GM21367 (cell line): ENCODE data around the gene BTLA.
"Not testable (repeated sequence)": the region's sequence is repeated elsewhere in the genome, so short reads cannot be mapped to it uniquely, and the experiment has no call there.

Source experiments
- ATAC-seq: cut with Tn5 transposase; IDR thresholded peaks from one replicate; pipeline ENCODE4 v1.9.1; 2021; ENCODE audit not compliant: unreplicated experiment

Gene BTLA

DNA sequence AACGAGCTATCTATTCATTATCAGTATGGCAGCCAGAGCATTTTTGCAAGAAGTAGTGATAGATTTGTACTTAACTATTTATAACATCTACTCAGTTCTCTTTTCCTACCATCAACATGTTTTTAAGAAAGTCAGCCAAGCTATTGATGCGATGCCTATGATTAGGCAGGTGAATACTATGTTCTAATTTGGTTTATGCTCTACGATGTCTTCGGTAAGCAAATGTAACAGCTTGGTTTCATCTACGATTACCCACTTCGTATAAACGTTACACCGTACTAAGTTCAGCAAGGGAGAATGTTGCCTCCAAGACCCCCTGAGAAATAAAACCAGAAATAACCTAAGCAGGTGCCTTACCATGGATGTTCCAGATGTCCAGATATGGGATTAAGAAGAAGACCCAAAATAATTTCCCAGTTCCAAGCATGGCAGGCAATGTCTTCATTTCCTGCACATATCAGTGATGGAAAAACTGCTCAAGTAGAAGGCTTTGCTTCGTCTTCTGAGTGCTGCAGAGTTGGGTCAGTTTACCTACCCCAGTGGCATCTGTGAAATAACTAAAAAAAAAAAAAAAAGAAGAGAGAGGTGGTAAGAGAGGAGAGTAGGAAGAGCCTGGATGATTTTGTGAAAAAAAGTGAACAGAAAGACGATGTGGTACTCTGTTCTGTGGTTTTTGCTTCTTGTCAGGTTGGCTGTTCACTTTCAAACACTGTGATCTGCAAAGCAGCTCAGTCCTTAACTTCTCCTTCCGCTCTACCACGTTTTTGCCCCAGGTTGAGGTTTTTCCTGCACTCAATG, at the start of gene BTLA:
BTLA (minus strand) TSS at position 559 of the 798 bp plus-strand sequence; CDS start at position 445, 114 bp downstream.
- peak; percentile 61 for ATAC-seq

GRCh38 chr3:112546216-112546759, 47.0 kb upstream of the BTLA start:
- no peak for ATAC-seq

DNA sequence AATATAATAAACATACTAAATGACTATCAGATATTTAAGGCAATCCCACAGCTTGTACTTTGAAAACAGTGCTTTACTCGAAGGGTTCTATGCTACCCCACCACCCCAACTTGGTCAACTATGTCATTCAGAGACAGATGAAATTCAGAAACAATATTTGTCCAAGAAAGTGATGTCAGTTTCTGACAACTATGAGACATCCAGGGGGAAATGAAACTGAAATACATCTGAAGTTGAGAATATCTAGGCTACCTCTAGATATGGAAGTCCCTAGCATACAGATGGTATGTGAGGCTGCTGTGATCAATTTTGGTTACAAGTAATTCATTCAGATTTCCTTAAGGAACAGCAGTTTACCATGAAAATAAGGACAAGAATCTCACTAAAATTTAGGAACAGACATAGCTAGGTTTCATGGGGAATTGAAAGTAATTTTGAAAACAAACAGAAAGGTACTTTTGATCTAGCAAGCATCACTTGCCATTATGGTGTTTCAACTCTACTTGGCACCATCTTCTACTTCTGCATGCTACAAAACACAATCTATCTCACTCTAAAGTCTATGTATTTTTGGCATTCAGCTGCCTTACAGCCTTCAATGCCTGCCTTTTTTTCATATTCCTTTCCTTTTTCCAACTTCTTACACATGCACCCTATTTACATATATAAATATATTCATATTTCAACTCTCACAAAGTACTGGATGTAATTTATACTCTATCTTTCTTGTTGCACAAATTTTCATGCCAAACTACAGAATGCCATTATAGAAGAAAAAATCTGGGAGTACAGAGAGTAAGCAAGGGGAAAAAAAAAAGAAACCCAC, 40.8 kb upstream of the BTLA start:
- ATAC-seq = peak; percentile 91

DNA sequence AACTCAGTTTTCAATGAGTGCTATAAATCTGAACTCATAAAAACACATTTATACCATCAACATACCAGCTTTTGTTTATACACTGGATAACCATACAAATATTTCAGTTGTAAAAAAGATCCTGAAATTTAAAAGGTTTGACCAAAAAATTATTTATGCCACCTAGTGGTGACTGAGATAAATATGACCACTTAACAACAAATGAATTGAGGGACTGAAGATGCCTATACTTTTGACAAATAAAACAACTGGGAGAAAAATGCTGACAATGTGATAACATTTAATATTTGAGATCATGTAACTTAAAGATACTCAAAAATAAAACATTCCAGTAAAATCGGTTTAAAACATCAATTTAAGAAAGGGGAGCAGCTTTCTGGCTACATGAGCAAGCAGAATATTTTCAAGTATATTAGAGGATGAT, 32.1 kb upstream of the BTLA start:
- ATAC-seq = no peak

DNA sequence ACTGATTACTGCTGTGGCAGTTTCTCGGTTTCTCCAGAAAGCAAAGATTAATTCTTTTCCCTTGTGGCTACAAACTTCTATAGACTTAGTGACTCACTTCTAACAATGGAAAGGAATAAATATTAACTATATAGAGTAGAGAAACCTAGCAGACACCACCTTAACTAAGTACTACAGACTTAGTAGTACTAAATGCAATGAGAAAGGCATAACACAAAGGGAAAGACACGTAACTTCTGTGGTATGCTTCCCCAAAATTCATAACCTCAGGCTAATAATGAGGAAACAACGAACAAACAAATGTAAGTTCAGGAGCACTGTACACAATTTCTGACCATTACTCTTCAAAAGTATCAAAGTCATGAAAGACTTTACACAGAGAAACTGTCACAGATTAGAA, 31.3 kb upstream of the BTLA start:
- no peak for ATAC-seq

GRCh38 chr3:112524127-112524526, 24.9 kb upstream of the BTLA start:
- ATAC-seq = not testable (repeated sequence)

- ATAC-seq = peak; percentile 45
Observed at GRCh38 chr3:112519424-112520001, 20.2 kb upstream of the BTLA start.

DNA sequence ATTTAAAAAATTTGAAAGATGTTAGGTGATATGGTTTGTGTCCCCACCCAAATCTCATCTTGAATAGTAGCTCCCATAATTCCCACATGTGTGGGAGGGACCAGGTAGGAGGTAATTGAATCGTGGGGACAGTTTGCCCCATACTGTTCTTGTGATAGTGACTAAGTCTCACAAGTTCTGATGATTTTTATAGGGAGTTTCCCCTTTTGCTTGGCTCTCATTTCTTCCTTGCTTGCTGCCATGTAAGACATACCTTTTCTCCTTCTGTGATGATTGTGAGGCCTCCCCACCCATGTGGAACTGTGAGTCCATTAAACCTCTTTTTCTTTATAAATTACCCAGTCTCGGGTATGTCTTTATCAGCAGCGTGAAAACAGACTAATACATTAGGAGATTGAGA, 19.7 kb upstream of the BTLA start:
- ATAC-seq = not testable (repeated sequence)

DNA sequence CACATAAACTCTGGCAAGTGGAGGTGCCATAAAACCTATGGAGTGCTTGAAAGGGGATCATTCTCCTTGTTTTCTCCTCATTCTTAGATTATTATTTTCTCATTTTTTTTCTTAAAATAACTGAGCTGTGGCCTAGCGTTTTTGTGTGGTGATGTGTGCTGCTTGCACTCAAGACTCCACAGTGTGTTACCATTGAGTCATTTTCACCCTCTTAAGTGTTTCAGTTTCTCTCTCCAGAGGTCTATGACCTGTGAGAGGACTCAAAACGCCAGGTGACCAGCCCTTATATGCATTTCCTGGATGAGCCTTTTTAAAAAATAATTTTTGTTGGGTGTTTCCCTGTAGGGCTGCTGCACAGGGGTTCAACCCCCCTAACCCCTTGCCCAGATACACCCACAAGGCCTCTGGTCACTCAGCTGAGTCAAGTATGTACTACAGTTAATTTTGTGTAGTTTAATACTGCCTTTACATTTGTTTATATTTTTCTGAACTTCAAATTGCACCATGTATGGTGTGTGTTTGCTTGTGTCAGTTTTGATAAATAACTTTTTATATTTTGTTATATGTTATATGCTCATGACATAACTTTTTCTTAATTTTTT, 15.4 kb upstream of the BTLA start:
- ATAC-seq = peak; percentile 99

GRCh38 chr3:112512320-112512719, 13.0 kb upstream of the BTLA start:
- no peak for ATAC-seq

DNA sequence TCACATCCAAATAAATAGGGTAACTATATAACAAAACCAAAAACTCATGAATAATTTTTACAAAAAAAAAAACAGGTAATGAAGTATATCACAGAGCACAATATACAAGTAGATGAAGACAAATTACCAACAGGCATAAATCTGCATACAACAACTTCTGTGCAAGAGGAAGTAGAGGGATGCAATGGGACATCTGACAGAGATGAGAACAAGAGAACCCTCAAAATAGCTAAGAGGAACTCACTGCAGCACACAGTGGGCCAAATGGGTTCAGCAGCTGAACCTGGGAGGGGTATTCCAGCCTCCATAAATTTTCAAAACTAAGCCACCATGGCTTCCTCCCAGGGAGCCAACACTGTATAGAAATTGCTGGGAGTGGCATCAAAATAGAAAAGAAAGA, 9.6 kb upstream of the BTLA start:
- ATAC-seq = no peak

GRCh38 chr3:112508261-112508660, 9.0 kb upstream of the BTLA start:
- ATAC-seq = no peak

- no peak for ATAC-seq
Observed at GRCh38 chr3:112505907-112506306, 6.6 kb upstream of the BTLA start.

DNA sequence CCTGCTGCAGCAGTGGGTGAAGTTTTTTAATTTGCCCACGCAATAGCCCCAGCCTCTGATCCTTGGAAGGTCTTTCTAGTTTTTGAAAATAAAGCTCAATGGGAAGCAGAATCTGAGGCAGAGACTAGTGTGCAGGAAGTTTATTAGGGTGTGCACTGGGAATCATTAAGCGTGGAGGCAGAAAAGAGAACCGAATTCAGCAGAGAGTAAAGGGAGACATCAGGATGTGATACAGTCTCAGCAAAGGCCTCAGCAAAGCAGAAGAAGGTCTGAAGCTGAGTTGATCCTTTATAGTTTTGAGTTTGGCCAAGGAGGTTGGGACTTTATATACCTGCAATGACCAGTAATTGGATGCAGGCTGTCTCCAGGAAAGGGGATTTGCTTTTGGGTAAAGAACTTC, 4.9 kb upstream of the BTLA start:
- no peak for ATAC-seq

GRCh38 chr3:112503304-112503972, 4.2 kb upstream of the BTLA start:
- ATAC-seq = no peak

GRCh38 chr3:112500621-112501020, 1.3 kb upstream of the BTLA start:
- no peak for ATAC-seq

GRCh38 chr3:112497897-112498548, 1.2 kb downstream of the BTLA start:
- no peak for ATAC-seq

GRCh38 chr3:112496366-112497067, 2.8 kb downstream of the BTLA start:
- ATAC-seq = no peak

DNA sequence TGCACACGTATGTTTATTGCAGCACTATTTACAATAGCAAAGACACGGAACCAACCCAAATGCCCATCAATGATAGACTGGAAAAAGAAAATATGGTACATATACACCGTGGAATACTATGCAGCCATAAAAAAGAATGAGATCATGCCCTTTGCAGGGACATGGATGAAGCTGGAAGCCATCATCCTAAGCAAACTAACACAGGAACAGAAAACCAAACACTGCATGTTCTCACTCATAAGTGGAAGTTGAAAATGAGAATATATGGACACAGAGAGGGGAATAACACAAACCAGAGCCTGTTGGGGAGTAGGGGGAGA, 4.9 kb downstream of the BTLA start:
- ATAC-seq = not testable (repeated sequence)

DNA sequence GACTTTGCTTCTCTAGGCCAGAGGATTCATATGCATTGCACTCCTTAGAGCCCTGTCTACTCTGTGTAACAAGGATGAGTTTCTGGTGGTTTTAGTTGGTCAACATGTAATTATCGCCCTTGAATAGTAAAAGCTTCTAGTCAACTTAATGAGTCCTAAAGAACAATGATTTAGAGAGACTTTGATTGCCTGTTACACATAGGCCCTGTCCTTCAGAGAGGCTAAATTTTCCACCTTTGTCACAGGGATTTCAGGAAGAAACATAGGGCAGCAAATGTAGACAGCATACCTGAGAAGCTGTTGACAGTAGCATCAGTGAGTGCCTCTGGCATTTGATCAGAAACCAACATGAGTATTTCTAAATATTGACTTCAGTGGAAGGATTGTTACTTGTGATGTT, 7.1 kb downstream of the BTLA start:
- no peak for ATAC-seq
